Large intestine (tissue), 3 donors: Measurements from ENCODE around the gene TTLL6. TPM values are rescaled to one million over a fixed set of nuclear protein-coding genes. Genes with fewer than 3 reads are reported as not detected.
A peak's percentile ranks its signal among the peaks of the same experiment; 100 is the strongest.
"Not testable (repeated sequence)": the region's sequence is repeated elsewhere in the genome, so short reads cannot be mapped to it uniquely, and the experiment has no call there.

Source experiments
- DNase-seq, 2 donors: peaks; one replicate each; pipeline versions ENCODE4 v3.0.0 to v3.0.0-alpha.2; 2013
- H3K27ac ChIP-seq: one replicate; pipeline ENCODE4 v1.5.1; 2013; ENCODE audit warnings: low read length
- H3K27me3 ChIP-seq: 2 replicates; pipeline ENCODE4 v1.6.1; 2013; ENCODE audit warnings: low read length; ENCODE audit not compliant: control insufficient read depth, insufficient read depth
- H3K36me3 ChIP-seq: 2 replicates; pipeline ENCODE4 v1.6.1; 2013; ENCODE audit warnings: low read length; ENCODE audit not compliant: control insufficient read depth, insufficient read depth
- H3K4me1 ChIP-seq: one replicate; pipeline ENCODE4 v1.6.1; 2013; ENCODE audit warnings: low read length; ENCODE audit not compliant: control insufficient read depth, insufficient read depth
- H3K4me3 ChIP-seq: one replicate; pipeline ENCODE4 v1.5.1; 2013; ENCODE audit warnings: low read length
- H3K9me3 ChIP-seq: one replicate; pipeline ENCODE4 v1.6.1; 2013; ENCODE audit warnings: mild to moderate bottlenecking, low read depth, low read length, moderate library complexity; ENCODE audit not compliant: control insufficient read depth
- WGBS: methylation state at CpG from one replicate; pipeline ENCODE4 v1.1.5; 2013; ENCODE audit warnings: low lambda C conversion rate; ENCODE audit not compliant: insufficient coverage; 5-methylcytosine and 5-hydroxymethylcytosine counted together
- polyA plus RNA-seq: library from polyadenylated mRNA; unstranded; fragments of 120-200 nt; gene quantifications from one replicate; pipeline ENCODE4 v1.2.1, GENCODE V29; 2013

Gene TTLL6
- polyA plus RNA-seq, 1 donor = 3.1 TPM

GRCh38 chr17:48721009-48721402 lies 96.0 kb downstream of the TTLL6 start:
- peaks cover 97% of the 10 kb centered on the region for H3K27me3 ChIP-seq
- H3K4me3 ChIP-seq = no peak overlapping the region
- no peak for DNase-seq
- no peaks in the 10 kb centered on the region for H3K36me3 ChIP-seq
- H3K9me3 ChIP-seq = peaks cover 9% of the 10 kb centered on the region
- H3K27ac ChIP-seq = no peak overlapping the region
- peaks cover 18% of the 10 kb centered on the region for H3K4me1 ChIP-seq
- no CpG with 5 or more reads among the region's 1 CpG for WGBS

GRCh38 chr17:48720266-48721008 lies 96.6 kb downstream of the TTLL6 start:
- Histone ChIP-seq H3K4me3 (no peak overlapping the region), H3K27ac (no peak overlapping the region), H3K36me3 (no peaks in the 10 kb centered on the region), H3K27me3 (peaks cover 97% of the 10 kb centered on the region), H3K4me1 (peaks cover 16% of the 10 kb centered on the region), H3K9me3 (peaks cover 9% of the 10 kb centered on the region)
- no peak for DNase-seq
- WGBS = no CpG with 5 or more reads among the region's 11 CpGs

GRCh38 chr17:48719642-48720265 lies 97.3 kb downstream of the TTLL6 start:
- no peak for DNase-seq
- Histone ChIP-seq H3K36me3 (no peaks in the 10 kb centered on the region), H3K27ac (no peak overlapping the region), H3K27me3 (peaks cover 95% of the 10 kb centered on the region), H3K9me3 (peaks cover 9% of the 10 kb centered on the region), H3K4me1 (peaks cover 11% of the 10 kb centered on the region), H3K4me3 (no peak overlapping the region)
- WGBS = 6% methylated on average over 3 of the region's 37 CpGs

GRCh38 chr17:48718761-48719641 lies 98.0 kb downstream of the TTLL6 start:
- H3K4me1 ChIP-seq = peaks cover 10% of the 10 kb centered on the region
- DNase-seq = peak in 1 of 2 donors; percentile 54
- no peak overlapping the region for H3K27ac ChIP-seq
- no peak overlapping the region for H3K4me3 ChIP-seq
- WGBS = no CpG with 5 or more reads among the region's 80 CpGs
- H3K36me3 ChIP-seq = no peaks in the 10 kb centered on the region
- H3K27me3 ChIP-seq = peaks cover 92% of the 10 kb centered on the region
- H3K9me3 ChIP-seq = peaks cover 9% of the 10 kb centered on the region

GRCh38 chr17:48718227-48718760 lies 98.7 kb downstream of the TTLL6 start:
- Histone ChIP-seq H3K9me3 (peaks cover 9% of the 10 kb centered on the region), H3K27ac (no peak overlapping the region), H3K36me3 (no peaks in the 10 kb centered on the region), H3K4me1 (peaks cover 5% of the 10 kb centered on the region), H3K27me3 (peaks cover 90% of the 10 kb centered on the region), H3K4me3 (no peak overlapping the region)
- no peak for DNase-seq
- no CpG with 5 or more reads among the region's 24 CpGs for WGBS

GRCh38 chr17:48717367-48718226 lies 99.4 kb downstream of the TTLL6 start:
- H3K9me3 ChIP-seq = peaks cover 9% of the 10 kb centered on the region
- H3K27me3 ChIP-seq = peaks cover 90% of the 10 kb centered on the region
- no peak overlapping the region for H3K27ac ChIP-seq
- no peak overlapping the region for H3K4me3 ChIP-seq
- no peak for DNase-seq
- peaks cover 5% of the 10 kb centered on the region for H3K4me1 ChIP-seq
- WGBS = 0% methylated on average over 1 of the region's 10 CpGs
- H3K36me3 ChIP-seq = no peaks in the 10 kb centered on the region

- H3K4me3 ChIP-seq, H3K36me3 ChIP-seq, DNase-seq, H3K4me1 ChIP-seq, H3K9me3 ChIP-seq, H3K27ac ChIP-seq: not testable (repeated sequence)
- WGBS = no CpG with 5 or more reads among the region's 3 CpGs
- H3K27me3 ChIP-seq = peaks cover 88% of the 10 kb centered on the region
These were observed 100.5 kb downstream of the TTLL6 start for GRCh38 chr17:48716549-48716948.

GRCh38 chr17:48715496-48716399 lies 101.3 kb downstream of the TTLL6 start:
- no peak overlapping the region for H3K4me3 ChIP-seq
- H3K27ac ChIP-seq = no peak overlapping the region
- DNase-seq = no peak
- no peaks in the 10 kb centered on the region for H3K36me3 ChIP-seq
- WGBS = no CpG with 5 or more reads among the region's 5 CpGs
- H3K27me3 ChIP-seq = peaks cover 88% of the 10 kb centered on the region
- H3K9me3 ChIP-seq = peaks cover 9% of the 10 kb centered on the region
- H3K4me1 ChIP-seq = peaks cover 5% of the 10 kb centered on the region
